ENCODE results near the gene MINDY4.

MINDY4 gene

GRCh38 chr7:30741289-30741688, 29.9 kb upstream of the MINDY4 start:
- in situ Hi-C loops (cut with MboI; ENCODE audit: low sequenced_read_pairs): no loop called here

- in situ Hi-C loops (cut with MboI; ENCODE audit: low sequenced_read_pairs): no loop called here
Measured at GRCh38 chr7:30743371-30744074, 27.7 kb upstream of the MINDY4 start.

GRCh38 chr7:30744075-30744417, 27.2 kb upstream of the MINDY4 start:
- in situ Hi-C loops (cut with MboI; ENCODE audit: low sequenced_read_pairs): no loop called here

GRCh38 chr7:30745261-30745941, 25.8 kb upstream of the MINDY4 start:
- in situ Hi-C loops (cut with MboI; ENCODE audit: low sequenced_read_pairs): no loop called here

- in situ Hi-C loops (cut with MboI; ENCODE audit: low sequenced_read_pairs): no loop called here
Measured at GRCh38 chr7:30750010-30750409, 21.2 kb upstream of the MINDY4 start.

GRCh38 chr7:30750683-30751650, 20.2 kb upstream of the MINDY4 start:
- in situ Hi-C loops (cut with MboI; ENCODE audit: low sequenced_read_pairs): no loop called here

GRCh38 chr7:30751696-30752273, 19.4 kb upstream of the MINDY4 start, which contains the start of gene INMT:
Gene INMT, plus strand, starts transcription at chr7:30752135. Its CDS starts 16 bp downstream, at chr7:30752151.
- in situ Hi-C loops (cut with MboI; ENCODE audit: low sequenced_read_pairs): no loop called here

- in situ Hi-C loops (cut with MboI; ENCODE audit: low sequenced_read_pairs): no loop called here
Measured at GRCh38 chr7:30752484-30752883, 18.7 kb upstream of the MINDY4 start.

- in situ Hi-C loops (cut with MboI; ENCODE audit: low sequenced_read_pairs): no loop called here
Measured at GRCh38 chr7:30752979-30753378, 18.2 kb upstream of the MINDY4 start.

GRCh38 chr7:30754315-30754877, 16.8 kb upstream of the MINDY4 start:
- in situ Hi-C loops (cut with MboI; ENCODE audit: low sequenced_read_pairs): no loop called here

GRCh38 chr7:30755384-30756154, 15.6 kb upstream of the MINDY4 start:
- in situ Hi-C loops (cut with MboI; ENCODE audit: low sequenced_read_pairs): no loop called here

GRCh38 chr7:30757342-30757692, 13.9 kb upstream of the MINDY4 start:
- in situ Hi-C loops (cut with MboI; ENCODE audit: low sequenced_read_pairs): no loop called here

GRCh38 chr7:30760514-30761213, 10.6 kb upstream of the MINDY4 start:
- in situ Hi-C loops (cut with MboI; ENCODE audit: low sequenced_read_pairs): no loop called here

- in situ Hi-C loops (cut with MboI; ENCODE audit: low sequenced_read_pairs): no loop called here
Measured at GRCh38 chr7:30761214-30762156, 9.7 kb upstream of the MINDY4 start.

- in situ Hi-C loops (cut with MboI; ENCODE audit: low sequenced_read_pairs): no loop called here
Measured at GRCh38 chr7:30764030-30764975, 6.9 kb upstream of the MINDY4 start.

GRCh38 chr7:30765408-30765807, 5.8 kb upstream of the MINDY4 start:
- in situ Hi-C loops (cut with MboI; ENCODE audit: low sequenced_read_pairs): no loop called here

- in situ Hi-C loops (cut with MboI; ENCODE audit: low sequenced_read_pairs): no loop called here
Measured at GRCh38 chr7:30770845-30771173, 408 bp upstream of the MINDY4 start.
